Heart right ventricle (tissue), 16 donors: ENCODE results near the gene SLC4A5. TPM values are rescaled to one million over a fixed set of nuclear protein-coding genes. Genes with fewer than 3 reads are reported as not detected.

Experiments used
- ATAC-seq, 8 donors: fragments of 200-7000 bp; cut with Tn5 transposase; one replicate each; pipeline ENCODE4 v1.9.1; 2020; ENCODE audit warnings: mild to moderate bottlenecking in 8 of 8, moderate library complexity in 8 of 8, moderate number of reproducible peaks in 1 of 8
- DNase-seq, 2 donors: peaks; one replicate each; pipeline ENCODE4 v3.0.0-alpha.2; 2020
- H3K27ac ChIP-seq, 10 donors: fragments of 200-600 bp; sonication (generic) in 2 of 10; one replicate each; pipeline versions ENCODE4 v1.5.0 to v1.8.0; 2020 to 2022; ENCODE audit warnings: mild to moderate bottlenecking in 3 of 10
- H3K27me3 ChIP-seq, 7 donors: fragments of 200-600 bp; one replicate each; pipeline ENCODE4 v1.8.0; 2021 to 2022; ENCODE audit warnings: mild to moderate bottlenecking in 2 of 7
- H3K36me3 ChIP-seq, 9 donors: fragments of 200-600 bp; sonication (generic) in 1 of 9; one replicate each; pipeline versions ENCODE4 v1.5.0 to v1.8.0; 2020 to 2022; ENCODE audit warnings: mild to moderate bottlenecking in 2 of 9
- H3K4me1 ChIP-seq, 9 donors: fragments of 200-600 bp; sonication (generic) in 1 of 9; one replicate each; pipeline versions ENCODE4 v1.5.0 to v1.8.0; 2020 to 2022; ENCODE audit warnings: mild to moderate bottlenecking in 4 of 9
- H3K4me3 ChIP-seq, 10 donors: fragments of 200-600 bp; sonication (generic) in 2 of 10; one replicate each; pipeline versions ENCODE4 v1.5.0 to v1.8.0; 2020 to 2022; ENCODE audit warnings: mild to moderate bottlenecking in 7 of 10, moderate library complexity in 2 of 10
- H3K9me3 ChIP-seq, 11 donors: fragments of 200-600 bp in 10 of 11; sonication (generic) in 2 of 11; one replicate each; pipeline versions ENCODE4 v1.5.0 to v1.8.0; 2013 to 2022; ENCODE audit warnings: mild to moderate bottlenecking in 2 of 11, control low read depth in 1 of 11, moderate library complexity in 1 of 11
- CTCF ChIP-seq, 9 donors: fragments of 200-600 bp; sonication (generic) in 2 of 9; IDR thresholded peaks; one replicate each; pipeline versions ENCODE4 v1.5.0 to v1.8.0; 2021 to 2022; ENCODE audit warnings: antibody characterized with exemption in 9 of 9, mild to moderate bottlenecking in 5 of 9, moderate library complexity in 1 of 9
- WGBS, 2 donors: extraction: QIAGEN DNeasy Blood & Tissue Kit; methylation state at CpG; one replicate each; pipeline ENCODE4 v1.1.7; 2013; ENCODE audit warnings: inconsistent platforms in 1 of 2; 5-methylcytosine and 5-hydroxymethylcytosine counted together
- intact Hi-C, 10 donors: fragments of 100-400 bp; cut with DNase I; formaldehyde crosslinking; loops; one replicate each; pipeline versions ENCODE4 v1.11.1 to v1.14.2; 2022
- polyA plus RNA-seq, 2 donors: library from polyadenylated mRNA; stranded (reverse); fragments of 200-250 nt; gene quantifications; one replicate each; pipeline ENCODE4 v1.2.3, GENCODE V29; 2013
- total RNA-seq, 10 donors: library from RNA; stranded (reverse); fragmentation: NEBNext Ultra II Directional in 3 of 10; extraction: Animal tissue kit (Norgen Biotek cat#: 25700) in 3 of 10; gene quantifications; one replicate each; pipeline versions ENCODE4 v1.2.1 to v1.2.4, GENCODE V29; 2021 to 2023
- donor health status: Arrhythmogenic right ventricular cardiomyopathy.
- donor health status: ischemic (EF 13 %, LVEDD 7.1; RV severe dilation, severe dysfunction).
- donor health status: healthy with polysubstance abuse.
- donor health status: DM: no; HTN: yes; CAD: no.
- donor health status: DM: no; HTN: no; CAD: no.
- donor health status: ischemic (EF 25% LVEDD 6.9; RV normal size, moderate dysfunction).
- donor health status: ischemic (EF 25% LVEDD 5.7; RV mildly dilated, moderate dysfunction).
- donor health status: healthy.
- donor health status: DM: yes; HTN: yes; CAD: no.
- donor health status: Ischemic cardiomyopathy.
- donor health status: ischemic (EF 35%, LVEDD 5.7; RV mildly dilated, moderate dysfunction).
- donor health status: nonischemic (EF 11% LVEDD 7.7; RV severe dilation, severe dysfunction).
- donor health status: DM: yes; HTN: yes; CAD: no.
- donor health status: PGD.
- donor health status: ischemic (EF 29% LVEDD 5.4; RV normal size, mild dysfunction).
- donor health status: nonischemic (EF 23%, LVEDD 6.1; RV moderate dilation, normal function).

Gene SLC4A5
- total and polyA plus RNA-seq, 12 donors = 0.43 to 4.6 (median 1.9) TPM

- intact Hi-C loops = no loop called here
- DNase-seq (no peak), ATAC-seq (peak in 2 of 8 donors; percentile 13 to 22)
- no peak for TF ChIP-seq CTCF (IDR thresholded peaks at IDR 0.05)
- H3K27me3 ChIP-seq = no peaks in the 10 kb centered on the region
- H3K27ac ChIP-seq = no peak overlapping the region
- H3K4me1 ChIP-seq = no peaks in the 10 kb centered on the region
- H3K4me3 ChIP-seq = no peak overlapping the region
- H3K36me3 ChIP-seq = peaks cover 0 to 89% (median 35%) of the 10 kb centered on the region in 9 donors
- H3K9me3 ChIP-seq = no peaks in the 10 kb centered on the region
Observed at GRCh38 chr2:74357627-74358026, 14.4 kb upstream of the SLC4A5 start.

- ATAC-seq (no peak), DNase-seq (no peak)
- Histone ChIP-seq H3K4me1 (no peaks in the 10 kb centered on the region), H3K4me3 (no peak overlapping the region), H3K27me3 (no peaks in the 10 kb centered on the region), H3K9me3 (no peaks in the 10 kb centered on the region), H3K36me3 (peaks cover 0 to 13% (median 0%) of the 10 kb centered on the region in 9 donors), H3K27ac (no peak overlapping the region)
- WGBS, 2 donors = 94 to 95% methylated on average over 4 of the region's 4 CpGs
- intact Hi-C loops = no loop called here
- no peak for TF ChIP-seq CTCF (IDR thresholded peaks at IDR 0.05)
Observed at GRCh38 chr2:74349889-74350288, 6.7 kb upstream of the SLC4A5 start.

GRCh38 chr2:74347742-74348141 is 4.5 kb upstream of the SLC4A5 start:
- WGBS, 2 donors = 95 to 97% methylated on average over 3 of the region's 3 CpGs

GRCh38 chr2:74347303-74347702 is 4.1 kb upstream of the SLC4A5 start:
- 80 to 93% methylated on average over 1 of the region's 1 CpG for WGBS, 2 donors
- Histone ChIP-seq H3K36me3 (no peaks in the 10 kb centered on the region), H3K9me3 (no peaks in the 10 kb centered on the region), H3K27ac (no peak overlapping the region), H3K27me3 (no peaks in the 10 kb centered on the region), H3K4me3 (no peak overlapping the region), H3K4me1 (no peaks in the 10 kb centered on the region)
- no peak for ATAC-seq
- TF ChIP-seq CTCF (IDR thresholded peaks at IDR 0.05) = no peak
- no peak for DNase-seq
- intact Hi-C loops = no loop called here

More at GRCh38 chr2:74347742-74348141, 4.5 kb upstream of the SLC4A5 start:
- ATAC-seq (no peak), DNase-seq (no peak)
- no peaks in the 10 kb centered on the region for H3K9me3 ChIP-seq
- H3K36me3 ChIP-seq = no peaks in the 10 kb centered on the region
- H3K4me1 ChIP-seq = no peaks in the 10 kb centered on the region
- intact Hi-C loops = no loop called here
- H3K27ac ChIP-seq = no peak overlapping the region
- no peaks in the 10 kb centered on the region for H3K27me3 ChIP-seq
- no peak for TF ChIP-seq CTCF (IDR thresholded peaks at IDR 0.05)
- H3K4me3 ChIP-seq = no peak overlapping the region
